ENCODE data around the gene PMP22.
"Not testable (repeated sequence)": the region's sequence is repeated elsewhere in the genome, so short reads cannot be mapped to it uniquely, and the experiment has no call there.

Gene PMP22

GRCh38 chr17:15230866-15231265 lies 34.3 kb downstream of the PMP22 start:
- Histone ChIP-seq H4K20me1 (no peaks in the 10 kb centered on the region), H3K9me3 (no peaks in the 10 kb centered on the region), H3K27ac (no peak overlapping the region), H3K4me3 (no peak overlapping the region), H3K27me3 (no peaks in the 10 kb centered on the region), H3K4me1 (peaks cover 26% of the 10 kb centered on the region), H3K36me3 (no peaks in the 10 kb centered on the region), H3K9ac (no peak overlapping the region), H3K4me2 (no peak overlapping the region)
- TF ChIP-seq Cebpa-rat (IDR thresholded peaks at IDR 0.05), result no peak

GRCh38 chr17:15221827-15222226 lies 43.3 kb downstream of the PMP22 start:
- not testable (repeated sequence) for H3K36me3 ChIP-seq, H3K4me1 ChIP-seq, H3K9me3 ChIP-seq, H3K9ac ChIP-seq, H3K27me3 ChIP-seq, H4K20me1 ChIP-seq, H3K4me2 ChIP-seq, H3K4me3 ChIP-seq, H3K27ac ChIP-seq

GRCh38 chr17:15220785-15221184 lies 44.3 kb downstream of the PMP22 start:
- Histone ChIP-seq H3K4me1 (no peaks in the 10 kb centered on the region), H3K4me2 (no peak overlapping the region), H3K27ac (0 out of 2 replicates have a peak overlapping the region, but pooled peaks have one; percentile 6), H3K9ac (no peak overlapping the region), H3K27me3 (no peaks in the 10 kb centered on the region), H3K36me3 (no peaks in the 10 kb centered on the region), H3K9me3 (no peaks in the 10 kb centered on the region), H4K20me1 (no peaks in the 10 kb centered on the region), H3K4me3 (no peak overlapping the region)
- no peak for TF ChIP-seq Cebpa-rat (IDR thresholded peaks at IDR 0.05)

- no peak for TF ChIP-seq Cebpa-rat (IDR thresholded peaks at IDR 0.05)
- Histone ChIP-seq H3K9me3 (no peaks in the 10 kb centered on the region), H3K36me3 (no peaks in the 10 kb centered on the region), H3K27ac (no peak overlapping the region), H3K9ac (no peak overlapping the region), H4K20me1 (no peaks in the 10 kb centered on the region), H3K4me2 (no peak overlapping the region), H3K4me1 (no peaks in the 10 kb centered on the region), H3K27me3 (no peaks in the 10 kb centered on the region), H3K4me3 (no peak overlapping the region)
Measured at GRCh38 chr17:15216481-15216880, 48.6 kb downstream of the PMP22 start.

- Histone ChIP-seq H3K36me3 (no peaks in the 10 kb centered on the region), H3K9me3 (no peaks in the 10 kb centered on the region), H3K4me2 (no peak overlapping the region), H3K4me1 (no peaks in the 10 kb centered on the region), H3K4me3 (no peak overlapping the region), H3K27me3 (no peaks in the 10 kb centered on the region), H3K27ac (no peak overlapping the region), H3K9ac (no peak overlapping the region), H4K20me1 (no peaks in the 10 kb centered on the region)
- TF ChIP-seq Cebpa-rat (IDR thresholded peaks at IDR 0.05), result no peak
Measured at GRCh38 chr17:15213381-15214087, 51.6 kb downstream of the PMP22 start.

- Histone ChIP-seq H3K27ac (no peak overlapping the region), H3K4me2 (no peak overlapping the region), H4K20me1 (no peaks in the 10 kb centered on the region), H3K36me3 (no peaks in the 10 kb centered on the region), H3K4me1 (no peaks in the 10 kb centered on the region), H3K9ac (no peak overlapping the region), H3K4me3 (no peak overlapping the region), H3K27me3 (no peaks in the 10 kb centered on the region), H3K9me3 (no peaks in the 10 kb centered on the region)
- TF ChIP-seq Cebpa-rat (IDR thresholded peaks at IDR 0.05), result no peak
Measured at GRCh38 chr17:15210247-15210646, 54.9 kb downstream of the PMP22 start.

GRCh38 chr17:15203062-15203461 lies 62.1 kb downstream of the PMP22 start:
- H3K4me2 ChIP-seq, H3K9ac ChIP-seq, H3K4me1 ChIP-seq, H3K36me3 ChIP-seq, H3K27me3 ChIP-seq, H3K4me3 ChIP-seq, H3K27ac ChIP-seq, H4K20me1 ChIP-seq: not testable (repeated sequence)
- peaks cover 33% of the 10 kb centered on the region for H3K9me3 ChIP-seq

GRCh38 chr17:15200574-15200973 lies 64.6 kb downstream of the PMP22 start:
- H3K4me2 ChIP-seq, H3K4me3 ChIP-seq, H4K20me1 ChIP-seq, H3K9ac ChIP-seq, H3K27ac ChIP-seq, H3K36me3 ChIP-seq, H3K27me3 ChIP-seq, H3K4me1 ChIP-seq: not testable (repeated sequence)
- H3K9me3 ChIP-seq, result peaks cover 39% of the 10 kb centered on the region

GRCh38 chr17:15197229-15197628 lies 67.9 kb downstream of the PMP22 start:
- Histone ChIP-seq H3K27me3 (no peaks in the 10 kb centered on the region), H3K27ac (no peak overlapping the region), H3K4me1 (no peaks in the 10 kb centered on the region), H3K4me2 (no peak overlapping the region), H3K9me3 (peaks cover 39% of the 10 kb centered on the region), H3K4me3 (no peak overlapping the region), H3K9ac (no peak overlapping the region), H3K36me3 (no peaks in the 10 kb centered on the region), H4K20me1 (no peaks in the 10 kb centered on the region)
- TF ChIP-seq Cebpa-rat (IDR thresholded peaks at IDR 0.05), result no peak

GRCh38 chr17:15194859-15195277 lies 70.3 kb downstream of the PMP22 start:
- Histone ChIP-seq H3K36me3 (no peaks in the 10 kb centered on the region), H3K4me2 (no peak overlapping the region), H3K9me3 (peaks cover 25% of the 10 kb centered on the region), H3K27me3 (no peaks in the 10 kb centered on the region), H3K9ac (no peak overlapping the region), H4K20me1 (no peaks in the 10 kb centered on the region), H3K4me1 (no peaks in the 10 kb centered on the region), H3K27ac (no peak overlapping the region), H3K4me3 (no peak overlapping the region)
- no peak for TF ChIP-seq Cebpa-rat (IDR thresholded peaks at IDR 0.05)

- Histone ChIP-seq H3K9me3 (no peaks in the 10 kb centered on the region), H3K4me2 (no peak overlapping the region), H3K4me1 (no peaks in the 10 kb centered on the region), H4K20me1 (no peaks in the 10 kb centered on the region), H3K27ac (no peak overlapping the region), H3K4me3 (no peak overlapping the region), H3K9ac (no peak overlapping the region), H3K36me3 (no peaks in the 10 kb centered on the region), H3K27me3 (no peaks in the 10 kb centered on the region)
- TF ChIP-seq Cebpa-rat (IDR thresholded peaks at IDR 0.05), result no peak
Measured at GRCh38 chr17:15185625-15185991, 79.5 kb downstream of the PMP22 start.

Data from BLaER1 (cell line).